SU-DHL-6 (cell line): ENCODE data around the gene FANCG.

Source experiments
- CTCF ChIP-seq: fragments of 200-600 bp; sonication (generic); IDR thresholded peaks from one replicate; pipeline ENCODE4 v1.5.1; 2017; ENCODE audit warnings: antibody characterized with exemption, mild to moderate bottlenecking, low read length, moderate library complexity; ENCODE audit not compliant: insufficient read depth, poor library complexity, severe bottlenecking
- EZH2phosphoT487 ChIP-seq: fragments of 200-600 bp; sonication (generic), shearing (Covaris generic); conservative IDR thresholded peaks from 2 replicates; pipeline ENCODE4 v1.6.1; 2018; ENCODE audit warnings: mild to moderate bottlenecking, antibody characterized with exemption, low read length, moderate library complexity, mixed read lengths

- TF ChIP-seq CTCF (no peak), EZH2phosphoT487 (no peak)
These were observed 10.7 kb downstream of the FANCG start for GRCh38 chr9:35069020-35069419.
